OCI-LY1 (cell line): ENCODE data around the gene CCER1.

Experiments
- CTCF ChIP-seq: fragments of 200-600 bp; sonication (generic), shearing (Covaris generic); IDR thresholded peaks from 2 replicates; pipeline ENCODE4 v1.5.1; 2017; ENCODE audit warnings: mild to moderate bottlenecking, antibody characterized with exemption, low read length, moderate library complexity, mixed read lengths
- EZH2 ChIP-seq: fragments of 200-600 bp; sonication (generic), shearing (Covaris generic); IDR thresholded peaks from 2 replicates; pipeline ENCODE4 v1.8.0; 2017; ENCODE audit warnings: borderline replicate concordance, mixed run types, mild to moderate bottlenecking, antibody characterized with exemption, low read length, moderate library complexity, mixed read lengths

- TF ChIP-seq CTCF (no peak), EZH2 (no peak)
These were observed 14.9 kb upstream of the CCER1 start for GRCh38 chr12:90969851-90970250.
